Smooth muscle cell of the umbilical artery (primary cell): ENCODE results near the gene IL19. TPM values are rescaled to one million over a fixed set of nuclear protein-coding genes. Genes with fewer than 3 reads are reported as not detected.

Experiments
- total RNA-seq: library from RNA; depleted of rRNA; stranded (reverse); fragments of >200 nt; gene quantifications from 2 replicates; pipeline ENCODE4 v1.2.3, GENCODE V29; 2014

Gene IL19
- not detected in 2 replicates for total RNA-seq

GRCh38 chr1:206770531-206771337 lies at the start of gene IL19:
Gene IL19 (plus strand): TSS chr1:206770773. CDS start chr1:206836663, 65,890 bp downstream.

DNA sequence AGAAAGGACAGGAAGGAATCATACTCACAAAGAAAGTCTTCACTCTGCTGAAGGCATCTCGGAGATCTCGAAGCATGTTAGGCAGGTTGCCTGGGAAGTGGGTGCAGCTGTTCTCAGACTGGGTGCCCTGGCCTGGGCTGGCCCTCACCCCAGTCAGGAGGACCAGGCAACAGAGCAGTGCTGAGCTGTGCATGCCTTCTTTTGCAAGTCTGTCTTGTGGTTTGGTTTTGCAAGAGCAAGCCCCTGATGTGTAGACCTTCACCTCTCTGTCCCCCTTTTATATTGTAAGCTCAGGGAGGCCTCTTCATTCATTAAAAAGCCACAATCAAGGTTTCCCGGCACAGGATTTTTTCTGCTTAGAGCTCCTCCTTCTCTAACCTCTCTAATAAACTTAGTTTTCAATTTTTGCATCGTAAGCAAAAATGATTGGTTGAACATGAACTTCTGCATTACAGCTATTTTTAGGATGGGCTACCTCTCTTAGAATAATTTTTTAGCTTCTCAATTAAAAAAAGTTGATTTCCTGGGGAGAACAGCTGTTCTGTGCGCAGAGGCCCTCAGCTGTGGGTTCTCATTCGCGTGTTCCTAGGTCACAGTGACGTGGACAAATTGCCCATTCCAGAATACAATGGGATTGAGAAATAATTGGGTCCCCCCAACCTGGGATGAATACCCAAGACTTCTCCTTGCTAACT lies 1.8 kb downstream of the IL19 start, which contains the start of gene IL10:
TSS of gene IL10 (minus strand) at position 252 of the 695 bp plus-strand sequence. CDS start at position 193, 59 bp downstream.

GRCh38 chr1:206864939-206865671 lies 94.5 kb downstream of the IL19 start, which contains the start of gene IL20:
Gene IL20 (plus strand): TSS chr1:206865623. CDS start chr1:206865853, 230 bp downstream.

Other genes with a start within 250 kb of the IL19 start
- gene EIF2D, start 158.3 kb upstream of the IL19 start, total RNA-seq, result 47.4 and 53.2 TPM in 2 replicates
- 27.6 and 34.5 TPM in 2 replicates for gene DYRK3, start 135.2 kb upstream of the IL19 start, total RNA-seq
- 32.1 and 52.4 TPM in 2 replicates for gene MAPKAPK2, start 85.9 kb upstream of the IL19 start, total RNA-seq
- gene IL10, start 1.7 kb downstream of the IL19 start, total RNA-seq, result not detected in 2 replicates
- gene IL20, start 94.8 kb downstream of the IL19 start, total RNA-seq, result not detected in 2 replicates
- gene IL24, start 126.7 kb downstream of the IL19 start, total RNA-seq, result not detected in 2 replicates
- not detected in 2 replicates for gene FCMR, start 151.2 kb downstream of the IL19 start, total RNA-seq
- gene PIGR, start 175.7 kb downstream of the IL19 start, total RNA-seq, result not detected in 2 replicates
- gene FCAMR, start 199.7 kb downstream of the IL19 start, total RNA-seq, result not detected in 2 replicates